Suprapubic skin (tissue), 4 donors: ENCODE data around the gene TMPRSS6. TPM values are rescaled to one million over a fixed set of nuclear protein-coding genes. Genes with fewer than 3 reads are reported as not detected.

Experiments
- DNase-seq, 2 donors: peaks; one replicate each; pipeline ENCODE4 v3.0.0-alpha.2; 2019; ENCODE audit warnings: low spot score in 2 of 2
- H3K27ac ChIP-seq: fragments of 200-600 bp; sonication (generic); one replicate; pipeline ENCODE4 v1.5.1; 2019
- H3K27me3 ChIP-seq: fragments of 200-600 bp; sonication (generic); one replicate; pipeline ENCODE4 v1.5.1; 2019
- H3K36me3 ChIP-seq: fragments of 200-600 bp; sonication (generic); one replicate; pipeline ENCODE4 v1.5.1; 2019
- H3K4me1 ChIP-seq: fragments of 200-600 bp; sonication (generic); one replicate; pipeline ENCODE4 v1.5.1; 2019
- H3K4me3 ChIP-seq: fragments of 200-600 bp; sonication (generic); one replicate; pipeline ENCODE4 v1.5.1; 2019; ENCODE audit warnings: mild to moderate bottlenecking
- H3K9me3 ChIP-seq: fragments of 200-600 bp; sonication (generic); one replicate; pipeline ENCODE4 v1.5.1; 2019
- EP300 ChIP-seq: sonication (generic); formaldehyde crosslinking; IDR thresholded peaks from one replicate; pipeline ENCODE4 v1.6.1; 2017; ENCODE audit warnings: antibody characterized with exemption
- POLR2A ChIP-seq, 2 donors: fragments of 450-650 bp; IDR thresholded peaks; one replicate each; pipeline ENCODE4 v1.6.1; 2017; ENCODE audit warnings: antibody characterized with exemption in 2 of 2, mild to moderate bottlenecking in 2 of 2, moderate library complexity in 2 of 2
- POLR2AphosphoS5 ChIP-seq, 3 donors: sonication (generic); formaldehyde crosslinking; IDR thresholded peaks; one replicate each; pipeline ENCODE4 v1.6.1; 2017; ENCODE audit warnings: antibody characterized with exemption in 3 of 3
- WGBS: methylation state at CpG from one replicate; pipeline ENCODE4 v1.1.5; 2018; 5-methylcytosine and 5-hydroxymethylcytosine counted together
- total RNA-seq, 4 donors: library from RNA; depleted of rRNA; stranded (reverse); fragments of >200 nt; gene quantifications; one replicate each; pipeline ENCODE4 v1.1.0, GENCODE V29; 2016
- TF ChIP-seq, protein P1 (sequence below), 2 donors: fragments of 200-600 bp in 1 of 2; fragments of 450-650 bp in 1 of 2; sonication (generic) in 1 of 2; IDR thresholded peaks; one replicate each; pipeline ENCODE4 v1.5.1; 2016 to 2019; ENCODE audit warnings: antibody characterized with exemption in 2 of 2, mild to moderate bottlenecking in 1 of 2, moderate library complexity in 1 of 2

TMPRSS6 gene
- total RNA-seq, 4 donors from 2014 or later: 0.30 to 3.8 (median 1.0) TPM

DNA sequence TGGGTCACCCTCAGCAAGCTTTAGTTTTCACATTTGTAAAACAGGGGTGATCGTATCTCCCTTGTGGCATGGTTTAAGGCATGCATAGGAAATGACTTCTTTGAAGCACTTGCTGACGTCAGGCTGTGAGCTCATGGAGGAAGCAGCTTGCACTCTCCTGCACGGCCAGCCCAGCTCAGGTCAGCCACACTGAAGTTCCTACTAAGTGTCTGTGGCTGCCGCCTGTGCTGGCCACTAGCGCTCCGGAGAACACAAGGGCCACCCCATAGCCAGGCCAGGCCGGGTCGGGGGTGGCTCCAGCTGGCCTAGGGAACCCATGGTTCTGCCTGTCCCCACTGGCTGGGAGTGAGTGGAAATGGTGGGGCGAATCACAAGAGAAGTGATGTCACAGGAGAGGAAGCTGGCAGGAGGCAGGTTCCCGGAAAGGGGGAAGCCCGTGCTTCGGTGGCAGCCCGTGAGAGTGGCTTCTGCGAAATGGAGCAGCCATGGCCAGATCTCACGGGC lies 29.8 kb downstream of the TMPRSS6 start:
- peaks cover 2% of the 10 kb centered on the region for H3K4me1 ChIP-seq
- no peak for DNase-seq
- no peaks in the 10 kb centered on the region for H3K9me3 ChIP-seq
- H3K4me3 ChIP-seq: no peak overlapping the region
- H3K27me3 ChIP-seq: peaks cover 24% of the 10 kb centered on the region
- no peak overlapping the region for H3K27ac ChIP-seq
- H3K36me3 ChIP-seq: no peaks in the 10 kb centered on the region
- TF ChIP-seq POLR2AphosphoS5 (IDR thresholded peaks at IDR 0.05): no peak
- TF ChIP-seq, protein P1, sequence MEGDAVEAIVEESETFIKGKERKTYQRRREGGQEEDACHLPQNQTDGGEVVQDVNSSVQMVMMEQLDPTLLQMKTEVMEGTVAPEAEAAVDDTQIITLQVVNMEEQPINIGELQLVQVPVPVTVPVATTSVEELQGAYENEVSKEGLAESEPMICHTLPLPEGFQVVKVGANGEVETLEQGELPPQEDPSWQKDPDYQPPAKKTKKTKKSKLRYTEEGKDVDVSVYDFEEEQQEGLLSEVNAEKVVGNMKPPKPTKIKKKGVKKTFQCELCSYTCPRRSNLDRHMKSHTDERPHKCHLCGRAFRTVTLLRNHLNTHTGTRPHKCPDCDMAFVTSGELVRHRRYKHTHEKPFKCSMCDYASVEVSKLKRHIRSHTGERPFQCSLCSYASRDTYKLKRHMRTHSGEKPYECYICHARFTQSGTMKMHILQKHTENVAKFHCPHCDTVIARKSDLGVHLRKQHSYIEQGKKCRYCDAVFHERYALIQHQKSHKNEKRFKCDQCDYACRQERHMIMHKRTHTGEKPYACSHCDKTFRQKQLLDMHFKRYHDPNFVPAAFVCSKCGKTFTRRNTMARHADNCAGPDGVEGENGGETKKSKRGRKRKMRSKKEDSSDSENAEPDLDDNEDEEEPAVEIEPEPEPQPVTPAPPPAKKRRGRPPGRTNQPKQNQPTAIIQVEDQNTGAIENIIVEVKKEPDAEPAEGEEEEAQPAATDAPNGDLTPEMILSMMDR (IDR thresholded peaks at IDR 0.05): no peak
- no peak for TF ChIP-seq EP300
- no peak for TF ChIP-seq POLR2A (IDR thresholded peaks at IDR 0.05)
- 76% methylated on average over 13 of the region's 15 CpGs for WGBS

DNA sequence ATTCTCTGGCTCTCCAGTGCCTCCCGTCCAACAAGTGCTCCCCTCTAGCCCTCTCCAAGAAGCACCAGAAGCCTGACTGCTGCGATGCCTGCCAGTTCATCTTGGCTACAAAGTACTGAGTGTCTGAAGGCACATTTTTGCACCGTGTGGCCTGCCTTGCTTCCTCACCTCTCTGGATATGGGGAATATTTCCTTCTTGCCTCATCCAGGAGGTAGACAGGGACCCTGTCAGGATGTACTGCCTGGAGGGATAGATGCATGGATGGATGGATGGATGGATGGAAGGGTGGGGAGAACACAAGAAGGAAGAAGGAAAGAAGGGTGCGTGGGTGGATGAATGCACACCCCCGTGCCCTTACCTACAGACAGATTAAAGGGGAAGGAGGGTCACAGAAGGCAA lies 30.4 kb downstream of the TMPRSS6 start:
- DNase-seq: no peak
- no peak overlapping the region for H3K4me3 ChIP-seq
- 45% methylated on average over 5 of the region's 5 CpGs for WGBS
- H3K9me3 ChIP-seq: no peaks in the 10 kb centered on the region
- H3K27ac ChIP-seq: no peak overlapping the region
- TF ChIP-seq POLR2AphosphoS5 (IDR thresholded peaks at IDR 0.05) (no peak), POLR2A (IDR thresholded peaks at IDR 0.05) (no peak), EP300 (no peak)
- TF ChIP-seq, protein P1 (IDR thresholded peaks at IDR 0.05): no peak
- peaks cover 2% of the 10 kb centered on the region for H3K4me1 ChIP-seq
- no peaks in the 10 kb centered on the region for H3K36me3 ChIP-seq
- peaks cover 30% of the 10 kb centered on the region for H3K27me3 ChIP-seq

DNA sequence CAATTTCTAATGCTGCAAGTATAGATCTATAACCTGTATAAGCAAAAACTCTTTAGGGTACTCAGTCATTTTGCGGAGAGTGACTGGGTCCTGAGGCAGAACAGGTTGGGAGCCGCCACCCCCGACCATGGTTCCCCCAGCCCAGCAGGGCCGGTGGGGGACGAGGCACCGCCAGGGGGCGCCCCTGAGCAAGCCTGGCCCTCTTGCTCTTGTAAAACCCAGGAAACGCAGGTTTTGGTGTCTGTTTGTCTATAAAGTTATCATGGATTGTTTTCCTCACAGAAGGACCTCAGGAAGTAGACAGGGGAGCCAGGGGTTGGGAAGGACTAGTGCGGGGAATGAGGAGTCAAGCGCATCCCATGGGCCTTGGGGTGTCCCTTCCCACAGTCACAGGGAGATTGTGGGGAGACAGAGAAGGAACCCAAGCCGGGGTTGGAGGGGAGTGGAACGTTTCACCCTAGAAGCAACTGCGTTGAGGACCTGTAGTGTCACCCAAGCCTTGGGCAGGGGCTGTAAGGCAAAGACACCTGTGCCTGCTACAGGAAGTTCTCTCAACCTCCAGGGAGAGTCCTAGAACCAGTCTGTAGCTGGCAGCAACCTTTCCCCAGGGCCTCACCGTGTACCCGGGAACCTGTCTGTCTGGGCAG lies 31.6 kb downstream of the TMPRSS6 start:
- DNase-seq: no peak
- H3K4me1 ChIP-seq: peaks cover 2% of the 10 kb centered on the region
- no peak overlapping the region for H3K27ac ChIP-seq
- 23% methylated on average over 15 of the region's 15 CpGs for WGBS
- H3K36me3 ChIP-seq: no peaks in the 10 kb centered on the region
- H3K4me3 ChIP-seq: no peak overlapping the region
- TF ChIP-seq EP300 (no peak), POLR2AphosphoS5 (IDR thresholded peaks at IDR 0.05) (no peak), POLR2A (IDR thresholded peaks at IDR 0.05) (no peak)
- TF ChIP-seq, protein P1 (IDR thresholded peaks at IDR 0.05): peak; percentile 59 to 97
- no peaks in the 10 kb centered on the region for H3K9me3 ChIP-seq
- peaks cover 33% of the 10 kb centered on the region for H3K27me3 ChIP-seq

DNA sequence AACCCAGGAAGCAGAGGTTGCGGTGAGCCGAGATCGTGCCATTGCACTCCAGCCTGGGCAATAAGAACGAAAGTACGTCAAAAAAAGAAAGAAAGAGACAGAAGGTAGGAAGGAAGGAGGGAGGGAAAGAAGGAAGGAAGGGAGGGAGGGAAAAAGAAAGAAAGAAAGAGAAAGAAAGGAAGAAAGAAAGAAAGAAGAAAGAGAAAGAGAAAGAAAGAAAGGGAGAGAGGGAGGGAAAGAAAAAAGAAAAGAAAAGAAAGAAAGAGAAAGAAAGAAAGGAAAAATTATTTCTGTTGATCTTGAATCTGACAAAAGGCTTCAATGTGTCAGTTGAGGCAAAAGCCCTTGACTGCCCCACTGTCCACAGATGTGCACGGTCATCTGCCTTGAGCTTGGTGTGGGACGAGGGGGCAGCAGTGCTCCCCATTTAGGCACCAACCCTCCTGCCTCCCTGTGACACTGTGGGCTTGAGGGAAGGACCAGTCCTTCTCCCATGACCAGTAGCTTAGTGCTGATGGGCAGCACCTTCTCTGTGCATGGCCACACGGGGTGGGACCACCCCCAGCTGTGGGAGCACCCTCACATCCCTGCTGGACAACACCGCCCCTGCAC lies 33.6 kb downstream of the TMPRSS6 start:
- DNase-seq: no peak
- H3K4me1 ChIP-seq: peaks cover 2% of the 10 kb centered on the region
- H3K27ac ChIP-seq: no peak overlapping the region
- H3K36me3 ChIP-seq: no peaks in the 10 kb centered on the region
- H3K27me3 ChIP-seq: peaks cover 37% of the 10 kb centered on the region
- no peak overlapping the region for H3K4me3 ChIP-seq
- H3K9me3 ChIP-seq: no peaks in the 10 kb centered on the region
- 84% methylated on average over 8 of the region's 9 CpGs for WGBS
- no peak for TF ChIP-seq POLR2AphosphoS5 (IDR thresholded peaks at IDR 0.05)
- TF ChIP-seq POLR2A (IDR thresholded peaks at IDR 0.05): no peak
- TF ChIP-seq, protein P1 (IDR thresholded peaks at IDR 0.05): no peak
- TF ChIP-seq EP300: no peak

DNA sequence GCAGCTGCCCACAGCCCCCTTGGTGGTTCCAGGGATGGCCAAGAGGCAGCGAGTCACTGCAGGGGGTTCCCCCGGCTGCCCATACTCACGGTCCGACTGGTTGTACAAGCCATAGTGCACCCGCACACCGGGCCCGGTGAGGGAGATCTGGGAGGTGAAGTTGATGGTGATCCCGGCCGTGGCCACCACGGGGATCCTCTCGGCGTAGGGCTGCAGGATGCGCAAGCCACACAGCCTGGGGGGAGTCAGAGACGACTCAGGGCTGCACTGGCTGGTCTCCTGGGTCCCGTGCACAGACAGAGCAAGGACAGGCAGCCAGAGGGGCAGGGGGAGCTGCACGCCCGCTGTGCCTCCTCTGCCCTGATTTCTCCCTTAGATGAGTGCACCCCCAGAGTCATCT lies 34.5 kb downstream of the TMPRSS6 start:
- no peak overlapping the region for H3K27ac ChIP-seq
- TF ChIP-seq POLR2A (IDR thresholded peaks at IDR 0.05) (no peak), EP300 (no peak), POLR2AphosphoS5 (IDR thresholded peaks at IDR 0.05) (no peak)
- TF ChIP-seq, protein P1 (IDR thresholded peaks at IDR 0.05): no peak
- H3K4me1 ChIP-seq: peaks cover 2% of the 10 kb centered on the region
- DNase-seq: no peak
- WGBS: 66% methylated on average over 15 of the region's 17 CpGs
- H3K9me3 ChIP-seq: no peaks in the 10 kb centered on the region
- H3K27me3 ChIP-seq: peaks cover 46% of the 10 kb centered on the region
- H3K36me3 ChIP-seq: no peaks in the 10 kb centered on the region
- no peak overlapping the region for H3K4me3 ChIP-seq
